GM12878 (cell line): ENCODE results near the gene DHDH. TPM values are rescaled to one million over a fixed set of nuclear protein-coding genes. Genes with fewer than 3 reads are reported as not detected.

Experiments
- BACH1 ChIP-seq: fragments of 450-650 bp; IDR thresholded peaks from 2 replicates; pipeline ENCODE4 v1.6.1; 2017; ENCODE audit warnings: mild to moderate bottlenecking, borderline replicate concordance
- DPF2 ChIP-seq: fragments of 450-650 bp; IDR thresholded peaks from 2 replicates; pipeline ENCODE4 v1.6.1; 2017; ENCODE audit warnings: mild to moderate bottlenecking
- EED ChIP-seq: sonication (generic); IDR thresholded peaks from 2 replicates; pipeline ENCODE4 v1.6.1; 2016; ENCODE audit warnings: antibody characterized with exemption, low read depth
- ETV6 ChIP-seq, 2 experiments: fragments of 450-650 bp in 1 of 2; IDR thresholded peaks in 1 of 2; conservative IDR thresholded peaks in 1 of 2; 2 replicates each; pipeline ENCODE4 v1.6.1; 2014; ENCODE audit warnings: antibody characterized with exemption in 1 of 2, borderline replicate concordance in 1 of 2, low read depth in 1 of 2, mild to moderate bottlenecking in 1 of 2, moderate library complexity in 1 of 2
- FOXK2 ChIP-seq: fragments of 450-650 bp; IDR thresholded peaks from 2 replicates; pipeline ENCODE4 v1.6.1; 2017; ENCODE audit warnings: mild to moderate bottlenecking, moderate library complexity
- GABPA ChIP-seq: IDR thresholded peaks from 2 replicates; pipeline ENCODE4 v1.6.1; 2014; ENCODE audit warnings: antibody characterized with exemption, low read depth, mild to moderate bottlenecking, inconsistent platforms
- HDAC2 ChIP-seq: fragments of 200-600 bp; sonication (generic); IDR thresholded peaks from 2 replicates; pipeline ENCODE4 v1.6.1; 2017
- HDGF ChIP-seq: fragments of 450-650 bp; IDR thresholded peaks from 2 replicates; pipeline ENCODE4 v1.6.1; 2016; ENCODE audit warnings: antibody characterized with exemption
- IKZF2 ChIP-seq, 2 experiments: fragments of 450-650 bp; IDR thresholded peaks; 2 replicates each; pipeline ENCODE4 v1.6.1; 2017; ENCODE audit warnings: mild to moderate bottlenecking in 2 of 2, moderate library complexity in 2 of 2
- KAT2A ChIP-seq: conservative IDR thresholded peaks from 2 replicates; pipeline ENCODE4 v1.6.1; 2011; ENCODE audit warnings: low read depth, low read length; ENCODE audit not compliant: control insufficient read depth
- KLF5 ChIP-seq: fragments of 450-650 bp; IDR thresholded peaks from 2 replicates; pipeline ENCODE4 v1.6.1; 2014; ENCODE audit warnings: mild to moderate bottlenecking; ENCODE audit not compliant: partially characterized antibody
- LARP7 ChIP-seq: fragments of 450-650 bp; IDR thresholded peaks from 2 replicates; pipeline ENCODE4 v1.6.1; 2017; ENCODE audit warnings: mild to moderate bottlenecking
- NFYB ChIP-seq: IDR thresholded peaks from 2 replicates; pipeline ENCODE4 v1.6.1; 2011; ENCODE audit warnings: low read depth, mild to moderate bottlenecking, low read length, improper control_type of control experiment, moderate library complexity; ENCODE audit not compliant: insufficient read depth
- NR2C1 ChIP-seq: fragments of 450-650 bp; IDR thresholded peaks from 2 replicates; pipeline ENCODE4 v1.6.1; 2017; ENCODE audit warnings: antibody characterized with exemption, mild to moderate bottlenecking, moderate library complexity
- NR2C2 ChIP-seq: IDR thresholded peaks from 2 replicates; pipeline ENCODE4 v1.6.1; 2011; ENCODE audit warnings: borderline replicate concordance, low read depth; ENCODE audit not compliant: control insufficient read depth, insufficient read length
- POU2F2 ChIP-seq: IDR thresholded peaks from 3 replicates; pipeline ENCODE4 v1.6.1; 2011; ENCODE audit warnings: low read depth, mild to moderate bottlenecking, low read length, borderline replicate concordance
- RAD51 ChIP-seq: fragments of 450-650 bp; IDR thresholded peaks from 2 replicates; pipeline ENCODE4 v1.6.1; 2016; ENCODE audit warnings: moderate library complexity, mild to moderate bottlenecking, inconsistent platforms
- SRF ChIP-seq, 2 experiments: IDR thresholded peaks; 2 replicates each; pipeline ENCODE4 v1.6.1; 2011; ENCODE audit warnings: low read depth in 2 of 2, low read length in 2 of 2, mild to moderate bottlenecking in 1 of 2, moderate library complexity in 1 of 2
- WRNIP1 ChIP-seq: IDR thresholded peaks from 2 replicates; pipeline ENCODE4 v1.6.1; 2011; ENCODE audit warnings: low read depth, low read length, improper control_type of control experiment, borderline replicate concordance
- ZBTB4 ChIP-seq: fragments of 450-650 bp; formaldehyde crosslinking; IDR thresholded peaks from 2 replicates; pipeline ENCODE4 v1.4.0; 2022; ENCODE audit warnings: mild to moderate bottlenecking, moderate library complexity
- ZZZ3 ChIP-seq: IDR thresholded peaks from 2 replicates; pipeline ENCODE4 v1.6.1; 2011; ENCODE audit warnings: low read depth; ENCODE audit not compliant: control insufficient read depth, insufficient read length
- polyA plus RNA-seq, 11 experiments: library from polyadenylated mRNA; depleted of rRNA in 4 of 11; unstranded in 6 of 11; stranded (reverse) in 5 of 11; fragments of >200 nt; fragmentation: Nextera tagmentation in 4 of 11; fragmentation: Illumina TruSeq in 1 of 11; extraction: Ambion mirVana in 4 of 11; extraction: Trizol in 1 of 11; gene quantifications; 1 replicate in 1 of 11; 2 replicates in 10 of 11; pipeline versions ENCODE4 v1.2.1 to v1.2.3, GENCODE V29; 2011 to 2016; ENCODE audit warnings: inconsistent platforms in 2 of 11, missing spikeins in 2 of 11, low read depth in 1 of 11
- total RNA-seq, 4 experiments: library from RNA; depleted of rRNA in 3 of 4; stranded (reverse); fragments of >200 nt in 3 of 4; fragmentation: Illumina TruSeq in 1 of 4; extraction: Trizol in 1 of 4; gene quantifications; 2 replicates each; pipeline versions ENCODE4 v1.2.1 to v1.2.3, GENCODE V29; 2013 to 2021
- TF ChIP-seq, protein P1 (sequence below): fragments of 150-350 bp; IDR thresholded peaks from 2 replicates; pipeline ENCODE4 v1.6.1; 2014; ENCODE audit warnings: mild to moderate bottlenecking, low read depth, low read length
- TF ChIP-seq, protein P2 (sequence below): IDR thresholded peaks from 2 replicates; pipeline ENCODE4 v1.6.1; 2012; ENCODE audit warnings: mild to moderate bottlenecking, low read depth, low read length

DHDH gene
- total and polyA plus RNA-seq, 10 of the 15 experiments (the other 5 are each of a cell fraction or from before 2014, with no cell fraction given), result 0.13 to 0.21 (median 0.15) TPM; not detected in 7

DNA sequence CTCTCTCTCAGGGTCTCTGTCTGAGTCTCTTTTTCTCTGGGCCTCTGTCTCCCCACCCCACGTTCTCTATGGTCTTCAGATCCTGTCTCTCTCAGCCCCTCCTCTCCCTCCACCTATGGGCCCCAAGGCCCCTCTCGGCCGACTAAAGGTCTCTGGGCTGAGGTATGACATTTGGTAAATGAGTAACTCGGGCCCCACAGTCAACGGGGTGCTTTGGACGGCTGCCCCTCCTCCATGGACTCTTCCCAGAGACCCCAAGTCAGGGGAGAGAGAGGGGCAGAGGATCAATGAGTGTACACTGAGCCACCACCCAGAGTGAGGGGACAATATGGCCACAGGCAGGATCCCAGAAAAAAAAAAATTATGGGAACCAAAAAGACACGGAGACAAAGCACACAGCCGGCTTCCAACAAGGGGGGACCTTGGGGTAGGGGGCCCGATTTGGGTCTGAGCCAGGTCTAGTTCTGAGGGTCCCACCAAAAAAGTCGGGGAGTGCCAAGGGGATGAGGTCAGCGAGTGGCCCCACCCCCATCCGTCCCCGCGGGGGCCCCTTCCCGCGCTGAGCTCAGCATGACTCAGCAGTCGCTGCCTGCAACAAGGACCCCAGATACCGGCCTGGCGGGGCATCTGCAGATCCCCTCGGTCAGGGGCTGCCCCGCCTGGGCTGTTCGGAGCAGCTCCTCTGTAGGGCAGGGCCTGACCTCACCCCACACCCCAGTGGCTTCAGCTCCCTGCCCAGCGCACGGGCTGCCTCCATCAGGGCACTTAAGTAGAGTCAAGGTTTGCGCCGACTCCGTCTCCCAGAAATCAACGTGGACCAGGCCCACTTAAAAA lies 30.1 kb downstream of the DHDH start (continued):
- TF ChIP-seq, protein P1, sequence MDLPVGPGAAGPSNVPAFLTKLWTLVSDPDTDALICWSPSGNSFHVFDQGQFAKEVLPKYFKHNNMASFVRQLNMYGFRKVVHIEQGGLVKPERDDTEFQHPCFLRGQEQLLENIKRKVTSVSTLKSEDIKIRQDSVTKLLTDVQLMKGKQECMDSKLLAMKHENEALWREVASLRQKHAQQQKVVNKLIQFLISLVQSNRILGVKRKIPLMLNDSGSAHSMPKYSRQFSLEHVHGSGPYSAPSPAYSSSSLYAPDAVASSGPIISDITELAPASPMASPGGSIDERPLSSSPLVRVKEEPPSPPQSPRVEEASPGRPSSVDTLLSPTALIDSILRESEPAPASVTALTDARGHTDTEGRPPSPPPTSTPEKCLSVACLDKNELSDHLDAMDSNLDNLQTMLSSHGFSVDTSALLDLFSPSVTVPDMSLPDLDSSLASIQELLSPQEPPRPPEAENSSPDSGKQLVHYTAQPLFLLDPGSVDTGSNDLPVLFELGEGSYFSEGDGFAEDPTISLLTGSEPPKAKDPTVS, result peak; percentile 48; the same call in 1 of the 2 replicates
- no peak for TF ChIP-seq HDAC2
- no peak for TF ChIP-seq ZBTB4 (CRISPR knock-in tag)
- no peak for TF ChIP-seq EED
- peak; percentile 65; the same call in 2 of the 3 replicates for TF ChIP-seq POU2F2
- peak; percentile 100 for TF ChIP-seq BACH1
- TF ChIP-seq FOXK2, result no peak
- TF ChIP-seq LARP7, result peak; percentile 81
- TF ChIP-seq NR2C2, result no peak
- TF ChIP-seq RAD51, result no peak
- TF ChIP-seq NR2C1, result no peak
- TF ChIP-seq, protein P2, sequence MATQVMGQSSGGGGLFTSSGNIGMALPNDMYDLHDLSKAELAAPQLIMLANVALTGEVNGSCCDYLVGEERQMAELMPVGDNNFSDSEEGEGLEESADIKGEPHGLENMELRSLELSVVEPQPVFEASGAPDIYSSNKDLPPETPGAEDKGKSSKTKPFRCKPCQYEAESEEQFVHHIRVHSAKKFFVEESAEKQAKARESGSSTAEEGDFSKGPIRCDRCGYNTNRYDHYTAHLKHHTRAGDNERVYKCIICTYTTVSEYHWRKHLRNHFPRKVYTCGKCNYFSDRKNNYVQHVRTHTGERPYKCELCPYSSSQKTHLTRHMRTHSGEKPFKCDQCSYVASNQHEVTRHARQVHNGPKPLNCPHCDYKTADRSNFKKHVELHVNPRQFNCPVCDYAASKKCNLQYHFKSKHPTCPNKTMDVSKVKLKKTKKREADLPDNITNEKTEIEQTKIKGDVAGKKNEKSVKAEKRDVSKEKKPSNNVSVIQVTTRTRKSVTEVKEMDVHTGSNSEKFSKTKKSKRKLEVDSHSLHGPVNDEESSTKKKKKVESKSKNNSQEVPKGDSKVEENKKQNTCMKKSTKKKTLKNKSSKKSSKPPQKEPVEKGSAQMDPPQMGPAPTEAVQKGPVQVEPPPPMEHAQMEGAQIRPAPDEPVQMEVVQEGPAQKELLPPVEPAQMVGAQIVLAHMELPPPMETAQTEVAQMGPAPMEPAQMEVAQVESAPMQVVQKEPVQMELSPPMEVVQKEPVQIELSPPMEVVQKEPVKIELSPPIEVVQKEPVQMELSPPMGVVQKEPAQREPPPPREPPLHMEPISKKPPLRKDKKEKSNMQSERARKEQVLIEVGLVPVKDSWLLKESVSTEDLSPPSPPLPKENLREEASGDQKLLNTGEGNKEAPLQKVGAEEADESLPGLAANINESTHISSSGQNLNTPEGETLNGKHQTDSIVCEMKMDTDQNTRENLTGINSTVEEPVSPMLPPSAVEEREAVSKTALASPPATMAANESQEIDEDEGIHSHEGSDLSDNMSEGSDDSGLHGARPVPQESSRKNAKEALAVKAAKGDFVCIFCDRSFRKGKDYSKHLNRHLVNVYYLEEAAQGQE, result no peak; the same call in 1 of the 2 replicates
- peak; percentile 91 for TF ChIP-seq DPF2
- no peak for TF ChIP-seq NFYB
- TF ChIP-seq ETV6 (conservative IDR thresholded peaks at IDR 0.05 in 1 of 2, IDR thresholded peaks at IDR 0.05 in 1 of 2; ENCODE audit: borderline replicate concordance in 1 of 2, low read depth in 1 of 2), result no peak
- no peak for TF ChIP-seq GABPA
- no peak for TF ChIP-seq ZZZ3
- TF ChIP-seq IKZF2 (IDR thresholded peaks at IDR 0.05), result peak; percentile 54 to 59; a peak in 3 of 4 replicates
- no peak for TF ChIP-seq KAT2A
- TF ChIP-seq SRF (IDR thresholded peaks at IDR 0.05; ENCODE audit: low read depth in 2 of 2, low read length in 2 of 2), result no peak
- no peak for TF ChIP-seq WRNIP1
- 0 out of 2 replicates have a peak, but pooled peaks have one; percentile 15 for TF ChIP-seq HDGF
- no peak for TF ChIP-seq KLF5
